OCI-LY1 (cell line): ENCODE data around the gene FADS6.
"Not testable (repeated sequence)": the region's sequence is repeated elsewhere in the genome, so short reads cannot be mapped to it uniquely, and the experiment has no call there.

Experiments used
- H2AFZ ChIP-seq: fragments of 200-600 bp; sonication (generic), shearing (Covaris generic); 2 replicates; pipeline ENCODE4 v1.6.0; 2014; ENCODE audit warnings: antibody characterized with exemption, mild to moderate bottlenecking, low read length
- H3F3A ChIP-seq: fragments of 200-600 bp; sonication (generic), shearing (Covaris generic); 2 replicates; pipeline ENCODE4 v1.6.0; 2014; ENCODE audit warnings: mild to moderate bottlenecking, antibody characterized with exemption, low read length, moderate library complexity; ENCODE audit not compliant: insufficient read depth
- H3K27ac ChIP-seq: fragments of 200-600 bp; sonication (generic); 2 replicates; pipeline ENCODE4 v1.5.1; 2014; ENCODE audit warnings: low read length, mixed run types, mild to moderate bottlenecking, low read depth; ENCODE audit not compliant: poor library complexity, severe bottlenecking
- H3K27me3 ChIP-seq: fragments of 200-600 bp; sonication (generic); 2 replicates; pipeline ENCODE4 v1.6.0; 2014; ENCODE audit warnings: antibody characterized with exemption, mild to moderate bottlenecking, low read length, moderate library complexity; ENCODE audit not compliant: insufficient read depth
- H3K36me3 ChIP-seq: fragments of 200-600 bp; sonication (generic); 2 replicates; pipeline ENCODE4 v1.6.1; 2014; ENCODE audit warnings: mild to moderate bottlenecking, antibody characterized with exemption, low read length, moderate library complexity, mixed read lengths; ENCODE audit not compliant: insufficient read depth
- H3K4me1 ChIP-seq: fragments of 200-600 bp; sonication (generic); 2 replicates; pipeline ENCODE4 v1.5.1; 2014; ENCODE audit warnings: mild to moderate bottlenecking, low read length, moderate library complexity; ENCODE audit not compliant: insufficient read depth, severe bottlenecking
- H3K4me2 ChIP-seq: fragments of 200-600 bp; sonication (generic), shearing (Covaris generic); 2 replicates; pipeline ENCODE4 v1.6.1; 2014; ENCODE audit warnings: low read length
- H3K4me3 ChIP-seq: fragments of 200-600 bp; sonication (generic); 2 replicates; pipeline ENCODE4 v1.5.1; 2014; ENCODE audit warnings: low read length, low read depth, mild to moderate bottlenecking, mixed read lengths; ENCODE audit not compliant: poor library complexity, severe bottlenecking
- H3K79me2 ChIP-seq: fragments of 200-600 bp; shearing (Covaris generic); 2 replicates; pipeline ENCODE4 v1.6.1; 2016; ENCODE audit warnings: mixed run types, low read length, mixed read lengths; ENCODE audit not compliant: insufficient read depth
- H3K9ac ChIP-seq: fragments of 200-600 bp; sonication (generic), shearing (Covaris generic); 2 replicates; pipeline ENCODE4 v1.6.1; 2014; ENCODE audit warnings: mild to moderate bottlenecking, low read length, mixed read lengths
- H3K9me2 ChIP-seq: fragments of 200-600 bp; sonication (generic), shearing (Covaris generic); 2 replicates; pipeline ENCODE4 v1.6.1; 2014; ENCODE audit warnings: low read depth, mild to moderate bottlenecking, low read length, mixed read lengths
- H3K9me3 ChIP-seq: fragments of 200-600 bp; shearing (Covaris generic); 2 replicates; pipeline ENCODE4 v1.6.1; 2014; ENCODE audit warnings: low read length, mixed read lengths
- H4K20me1 ChIP-seq: fragments of 200-600 bp; sonication (generic), shearing (Covaris generic); 2 replicates; pipeline ENCODE4 v1.6.0; 2016; ENCODE audit warnings: mild to moderate bottlenecking, low read length; ENCODE audit not compliant: insufficient read depth
- EZH2 ChIP-seq: fragments of 200-600 bp; sonication (generic), shearing (Covaris generic); IDR thresholded peaks from 2 replicates; pipeline ENCODE4 v1.8.0; 2017; ENCODE audit warnings: borderline replicate concordance, mixed run types, mild to moderate bottlenecking, antibody characterized with exemption, low read length, moderate library complexity, mixed read lengths
- TF ChIP-seq, protein P1 (sequence below): fragments of 200-600 bp; sonication (generic), shearing (Covaris generic); IDR thresholded peaks from 2 replicates; pipeline ENCODE4 v1.5.1; 2017; ENCODE audit warnings: mild to moderate bottlenecking, antibody characterized with exemption, low read length, moderate library complexity, mixed read lengths

The FADS6 gene

DNA sequence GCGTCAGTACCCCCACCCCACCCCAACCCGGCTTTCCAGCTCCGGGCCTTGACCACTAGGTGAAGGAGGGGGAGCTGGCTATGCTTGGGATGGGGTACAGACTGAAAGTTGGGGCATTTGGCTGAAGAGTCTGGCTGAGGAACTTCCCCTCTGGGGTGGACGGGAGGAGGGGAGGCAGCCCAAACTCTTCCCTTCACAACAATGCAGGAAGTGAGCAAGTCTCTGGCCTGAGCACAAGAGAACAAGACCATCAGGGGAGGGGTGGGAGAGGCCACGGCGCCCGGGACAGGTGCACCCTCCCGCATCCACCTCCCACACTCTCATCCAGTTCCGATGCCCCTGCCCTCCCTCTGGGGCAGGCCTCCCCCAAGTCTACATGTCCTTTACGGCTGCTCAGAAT, 24.0 kb upstream of the FADS6 start:
- Histone ChIP-seq H2AFZ (no peak overlapping the region), H3K9ac (no peak overlapping the region), H3F3A (no peaks in the 10 kb centered on the region)

DNA sequence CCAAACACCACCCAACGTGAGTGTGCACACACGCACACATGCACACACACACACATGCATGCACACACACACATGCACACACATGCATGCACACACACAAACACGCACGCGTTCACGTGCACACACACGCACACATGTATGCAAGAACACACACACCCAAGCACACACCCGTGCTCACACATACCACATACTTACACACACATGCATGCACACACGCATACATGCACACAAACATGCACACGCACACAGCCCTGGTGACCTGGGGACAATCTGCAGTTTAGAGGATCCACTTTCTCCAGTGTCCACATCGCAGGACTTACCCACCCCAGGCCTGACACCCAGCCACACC, 23.4 kb upstream of the FADS6 start:
- no peaks in the 10 kb centered on the region for H3K36me3 ChIP-seq
- H3K27ac ChIP-seq: no peak overlapping the region
- H3K4me1 ChIP-seq: no peaks in the 10 kb centered on the region
- no peak overlapping the region for H2AFZ ChIP-seq
- no peaks in the 10 kb centered on the region for H3K9me3 ChIP-seq
- H4K20me1 ChIP-seq: no peaks in the 10 kb centered on the region
- H3K79me2 ChIP-seq: no peaks in the 10 kb centered on the region
- no peak overlapping the region for H3K9ac ChIP-seq
- no peak overlapping the region for H3K4me2 ChIP-seq
- H3K27me3 ChIP-seq: peaks cover 10% of the 10 kb centered on the region; the same call in 1 of the 2 replicates
- no peaks in the 10 kb centered on the region for H3K9me2 ChIP-seq
- TF ChIP-seq, protein P1, sequence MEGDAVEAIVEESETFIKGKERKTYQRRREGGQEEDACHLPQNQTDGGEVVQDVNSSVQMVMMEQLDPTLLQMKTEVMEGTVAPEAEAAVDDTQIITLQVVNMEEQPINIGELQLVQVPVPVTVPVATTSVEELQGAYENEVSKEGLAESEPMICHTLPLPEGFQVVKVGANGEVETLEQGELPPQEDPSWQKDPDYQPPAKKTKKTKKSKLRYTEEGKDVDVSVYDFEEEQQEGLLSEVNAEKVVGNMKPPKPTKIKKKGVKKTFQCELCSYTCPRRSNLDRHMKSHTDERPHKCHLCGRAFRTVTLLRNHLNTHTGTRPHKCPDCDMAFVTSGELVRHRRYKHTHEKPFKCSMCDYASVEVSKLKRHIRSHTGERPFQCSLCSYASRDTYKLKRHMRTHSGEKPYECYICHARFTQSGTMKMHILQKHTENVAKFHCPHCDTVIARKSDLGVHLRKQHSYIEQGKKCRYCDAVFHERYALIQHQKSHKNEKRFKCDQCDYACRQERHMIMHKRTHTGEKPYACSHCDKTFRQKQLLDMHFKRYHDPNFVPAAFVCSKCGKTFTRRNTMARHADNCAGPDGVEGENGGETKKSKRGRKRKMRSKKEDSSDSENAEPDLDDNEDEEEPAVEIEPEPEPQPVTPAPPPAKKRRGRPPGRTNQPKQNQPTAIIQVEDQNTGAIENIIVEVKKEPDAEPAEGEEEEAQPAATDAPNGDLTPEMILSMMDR: no peak
- TF ChIP-seq EZH2: no peak
- no peaks in the 10 kb centered on the region for H3F3A ChIP-seq
- no peak overlapping the region for H3K4me3 ChIP-seq

More for the DNA sequence above, 24.0 kb upstream of the FADS6 start:
- H3K4me2 ChIP-seq: no peak overlapping the region
- no peak overlapping the region for H3K4me3 ChIP-seq
- TF ChIP-seq, protein P1: no peak
- no peak for TF ChIP-seq EZH2
- no peaks in the 10 kb centered on the region for H3K79me2 ChIP-seq
- H3K27ac ChIP-seq: no peak overlapping the region
- no peaks in the 10 kb centered on the region for H3K9me2 ChIP-seq
- H3K4me1 ChIP-seq: no peaks in the 10 kb centered on the region
- H3K9me3 ChIP-seq: no peaks in the 10 kb centered on the region
- no peaks in the 10 kb centered on the region for H3K36me3 ChIP-seq
- H3K27me3 ChIP-seq: peaks cover 10% of the 10 kb centered on the region; the same call in 1 of the 2 replicates
- H4K20me1 ChIP-seq: no peaks in the 10 kb centered on the region

DNA sequence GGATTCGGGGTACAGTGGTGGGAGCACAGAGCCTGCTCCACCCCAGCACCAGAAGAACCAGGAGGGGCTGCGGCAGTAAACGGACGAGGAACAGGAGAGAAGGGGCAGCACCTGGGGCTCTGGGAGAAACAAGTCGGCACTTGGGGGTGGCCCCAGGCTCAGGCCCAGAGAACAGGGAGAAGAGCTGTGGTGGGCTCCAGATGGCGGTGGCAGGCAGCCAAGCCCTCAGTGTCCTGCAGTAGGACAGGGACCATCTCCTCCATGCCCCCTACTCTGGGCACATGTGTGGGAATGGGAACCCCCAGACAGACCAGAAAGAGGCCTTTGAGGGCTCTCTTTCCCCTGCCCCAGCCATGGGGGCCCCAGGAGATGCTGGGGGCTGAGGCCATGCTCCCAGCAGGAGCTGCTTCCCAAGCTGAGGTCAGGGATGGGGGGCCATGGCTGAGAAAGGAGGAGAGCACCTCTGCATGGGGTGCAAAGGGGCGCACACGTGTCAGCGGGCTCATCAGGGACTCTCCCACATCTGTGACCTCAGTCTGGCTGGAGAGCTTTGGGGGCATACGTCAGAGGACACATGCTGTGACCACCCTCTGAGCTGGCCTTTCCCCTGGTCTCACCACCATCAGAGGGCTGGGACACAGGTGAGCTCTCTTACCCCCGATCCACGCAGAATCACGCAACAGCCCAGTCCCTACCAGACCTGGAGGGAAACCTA, 22.9 kb upstream of the FADS6 start:
- H3K4me1 ChIP-seq: no peaks in the 10 kb centered on the region
- no peaks in the 10 kb centered on the region for H3K9me3 ChIP-seq
- no peak overlapping the region for H3K4me2 ChIP-seq
- H4K20me1 ChIP-seq: no peaks in the 10 kb centered on the region
- H3K4me3 ChIP-seq: no peak overlapping the region
- TF ChIP-seq, protein P1: no peak
- TF ChIP-seq EZH2: no peak
- no peaks in the 10 kb centered on the region for H3K36me3 ChIP-seq
- no peaks in the 10 kb centered on the region for H3K9me2 ChIP-seq
- no peak overlapping the region for H3K27ac ChIP-seq
- H2AFZ ChIP-seq: no peak overlapping the region
- no peak overlapping the region for H3K9ac ChIP-seq
- H3K27me3 ChIP-seq: peaks cover 10% of the 10 kb centered on the region; the same call in 1 of the 2 replicates
- no peaks in the 10 kb centered on the region for H3K79me2 ChIP-seq
- no peaks in the 10 kb centered on the region for H3F3A ChIP-seq

DNA sequence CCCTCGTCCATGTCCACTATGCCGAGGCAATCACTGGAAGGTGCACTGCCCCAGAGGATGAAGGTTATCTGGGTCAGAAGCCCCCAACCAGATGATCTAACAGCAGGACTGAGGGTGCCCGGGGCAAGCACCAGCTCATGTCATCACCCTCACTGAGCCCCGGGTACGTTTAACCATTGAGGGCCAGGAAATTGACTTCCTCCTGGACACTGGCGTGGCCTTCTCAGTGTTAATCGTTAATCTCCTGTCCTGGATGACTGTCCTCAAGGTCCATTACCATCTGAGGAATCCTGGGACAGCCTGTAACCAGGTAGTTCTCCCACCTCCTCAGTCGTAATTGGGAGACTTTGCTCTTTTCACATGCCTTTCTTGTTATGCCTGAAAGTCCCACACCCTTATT, 18.0 kb upstream of the FADS6 start:
- not testable (repeated sequence) for H3F3A ChIP-seq, H3K27ac ChIP-seq, H3K27me3 ChIP-seq, H3K4me1 ChIP-seq, H2AFZ ChIP-seq, H3K9ac ChIP-seq, H3K9me3 ChIP-seq, H3K4me2 ChIP-seq, H3K9me2 ChIP-seq, H3K4me3 ChIP-seq, H3K79me2 ChIP-seq, H3K36me3 ChIP-seq, H4K20me1 ChIP-seq

DNA sequence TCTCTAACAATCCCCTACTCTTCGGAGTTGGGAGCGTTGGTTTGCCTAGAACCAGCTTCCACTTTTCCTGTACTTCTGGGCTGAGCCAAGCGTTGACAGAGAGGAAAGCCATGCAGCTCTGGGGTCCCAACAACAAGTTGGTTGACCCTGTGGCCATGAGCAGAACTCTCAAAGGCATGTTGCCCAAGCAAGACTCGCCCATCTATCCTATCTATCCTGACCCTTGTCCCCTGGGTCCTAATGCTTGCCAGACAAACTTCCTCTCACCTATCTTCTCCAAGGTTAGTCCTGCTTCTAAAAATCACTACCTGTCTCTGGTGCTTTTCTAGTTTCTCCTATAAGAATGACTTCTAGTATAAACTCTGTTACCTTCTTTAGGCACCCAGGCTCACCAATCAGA, 15.7 kb upstream of the FADS6 start:
- H3K4me2 ChIP-seq, H3F3A ChIP-seq, H4K20me1 ChIP-seq, H3K79me2 ChIP-seq, H2AFZ ChIP-seq, H3K36me3 ChIP-seq, H3K4me3 ChIP-seq, H3K27me3 ChIP-seq, H3K9me2 ChIP-seq, H3K27ac ChIP-seq, H3K4me1 ChIP-seq, H3K9me3 ChIP-seq, H3K9ac ChIP-seq: not testable (repeated sequence)
